NCI-H2107 (cell line): Measurements from ENCODE around the gene HSPA1B.
"Not testable (repeated sequence)": the region's sequence is repeated elsewhere in the genome, so short reads cannot be mapped to it uniquely, and the experiment has no call there.

ENCODE experiments used
- DNase-seq: peaks from one replicate; lab custom pipeline; 2025; lab: John Stamatoyannopoulos, UW

The HSPA1B gene

GRCh38 chr6:31829633-31830283 is 2.2 kb downstream of the HSPA1B start:
- DNase-seq: no peak

GRCh38 chr6:31830886-31831335 is 3.4 kb downstream of the HSPA1B start:
- no peak for DNase-seq

- no peak for DNase-seq
Observed at GRCh38 chr6:31831350-31832215, 4.0 kb downstream of the HSPA1B start.

GRCh38 chr6:31834367-31835250 is 7.1 kb downstream of the HSPA1B start:
- DNase-seq: peak; percentile 49

- no peak for DNase-seq
Observed at GRCh38 chr6:31836047-31836473, 8.5 kb downstream of the HSPA1B start.

DNA sequence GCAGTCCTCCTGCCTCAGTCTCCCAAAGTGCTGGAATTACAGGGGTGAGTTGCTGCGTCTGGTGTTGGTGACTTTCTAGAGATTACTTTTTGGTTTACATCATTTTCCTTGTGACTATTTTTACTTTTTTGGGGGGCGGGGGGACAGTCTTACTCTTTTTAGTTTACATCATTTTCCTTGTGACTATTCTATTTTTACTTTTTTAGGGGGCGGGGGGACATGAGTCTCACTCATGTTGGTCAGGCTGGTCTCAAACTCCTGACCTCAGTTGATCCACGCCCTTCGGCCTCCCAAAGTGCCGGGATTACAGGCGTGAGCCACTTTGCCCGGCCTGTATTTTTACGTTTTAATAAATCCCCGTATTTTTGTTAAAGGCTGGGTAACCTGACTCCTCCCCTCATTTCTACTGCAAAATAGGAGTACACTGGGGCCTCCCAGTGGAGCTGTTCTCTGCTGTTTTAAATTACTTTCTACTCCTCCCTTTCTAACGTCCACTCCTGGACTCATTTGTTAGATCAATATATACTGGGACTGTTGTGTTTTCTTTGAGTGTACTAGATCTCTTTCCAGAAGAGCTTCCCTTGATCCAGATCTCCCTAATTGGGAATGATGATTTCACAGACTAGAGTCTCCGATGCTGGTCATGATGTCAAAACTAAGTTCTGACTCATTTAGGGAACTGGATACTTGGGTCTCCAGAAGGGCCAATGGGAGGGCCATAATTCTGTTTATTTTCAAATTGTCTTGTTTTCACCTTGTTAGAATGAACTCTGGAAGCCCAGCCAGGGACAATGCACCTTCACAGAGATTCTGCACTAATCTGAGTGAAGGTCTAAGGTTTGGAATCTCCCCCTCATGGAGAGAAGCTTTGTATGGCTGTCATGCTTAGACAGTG is 9.2 kb downstream of the HSPA1B start:
- no peak for DNase-seq

DNA sequence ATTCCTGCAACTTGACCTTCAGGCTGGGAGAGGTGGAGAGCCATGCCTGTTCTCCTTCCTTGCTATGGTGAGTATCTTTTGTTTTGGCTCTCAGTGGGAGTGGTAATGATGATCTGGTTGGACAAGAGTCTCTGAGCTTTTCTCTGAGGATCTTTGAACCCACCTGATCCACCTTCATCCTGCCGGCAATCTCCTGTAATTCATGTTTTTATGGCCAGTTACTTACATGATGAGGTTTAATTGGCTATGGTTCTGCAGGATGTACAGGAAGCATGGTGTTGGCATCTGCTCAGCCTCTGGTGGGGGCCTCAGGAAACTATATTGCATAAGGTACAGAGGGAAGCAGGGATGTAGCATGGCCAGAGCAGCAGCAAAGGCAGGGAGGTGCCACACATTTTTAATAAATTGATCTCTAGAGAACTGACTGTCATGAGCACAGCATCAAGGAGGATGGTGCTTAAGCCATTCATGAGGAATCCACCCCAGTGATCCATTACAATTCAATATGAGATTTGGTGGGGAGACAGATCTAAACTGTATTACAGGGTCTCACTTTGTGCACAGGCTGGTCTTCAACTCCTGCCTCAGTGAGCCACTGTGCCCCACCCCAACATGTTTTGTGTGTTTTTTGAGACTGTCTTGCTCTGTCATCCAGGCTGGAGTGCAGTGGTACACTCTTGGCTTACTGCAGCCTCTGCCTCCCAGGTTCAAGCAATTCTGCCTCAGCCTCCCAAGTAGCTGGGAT is 10.0 kb downstream of the HSPA1B start:
- no peak for DNase-seq

- not testable (repeated sequence) for DNase-seq
Observed at GRCh38 chr6:31838114-31838553, 10.6 kb downstream of the HSPA1B start.

DNA sequence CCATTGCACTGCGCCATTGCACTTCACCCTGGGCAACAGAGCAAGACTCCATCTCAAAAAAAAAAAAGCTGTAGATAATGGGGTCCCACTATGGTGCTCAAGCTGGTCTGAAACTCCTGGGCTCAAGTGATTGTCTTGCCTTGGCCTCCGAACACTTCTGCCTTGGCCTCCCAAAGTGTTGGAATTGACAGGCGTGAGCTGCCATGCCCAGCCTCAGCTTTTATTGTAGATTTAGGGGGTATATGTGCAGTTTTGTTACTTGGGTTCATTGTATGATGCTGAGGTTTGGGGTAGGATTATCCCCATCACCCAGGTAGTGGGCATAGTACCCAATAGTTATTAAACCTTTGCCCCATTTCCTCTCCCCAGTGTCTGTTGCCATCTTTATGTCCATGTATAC is 11.4 kb downstream of the HSPA1B start:
- no peak for DNase-seq

GRCh38 chr6:31839779-31840126 is 12.2 kb downstream of the HSPA1B start:
- not testable (repeated sequence) for DNase-seq

- DNase-seq: no peak
Observed at GRCh38 chr6:31842053-31842452, 14.5 kb downstream of the HSPA1B start.

DNA sequence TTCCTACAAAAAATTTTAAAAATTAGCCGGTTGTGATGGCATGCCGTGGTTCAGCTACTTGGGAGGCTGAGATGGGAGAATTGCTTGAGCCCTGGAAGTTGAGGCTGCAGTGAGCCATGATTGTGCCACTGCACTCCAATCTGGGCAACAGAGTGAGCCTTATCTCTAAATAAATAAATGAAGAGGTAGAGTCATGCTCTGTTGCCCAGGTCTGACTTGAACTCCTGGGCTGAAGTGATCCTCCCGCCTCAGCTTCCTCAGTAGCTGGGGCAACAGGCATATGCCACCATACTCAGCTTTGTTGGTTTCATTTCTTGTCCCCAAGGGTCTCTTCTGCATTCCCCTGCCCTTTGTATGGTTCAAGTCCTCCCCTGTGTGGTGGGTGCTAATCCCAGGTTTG is 17.0 kb downstream of the HSPA1B start:
- no peak for DNase-seq

GRCh38 chr6:31847276-31847978 is 19.9 kb downstream of the HSPA1B start:
- DNase-seq: no peak

DNA sequence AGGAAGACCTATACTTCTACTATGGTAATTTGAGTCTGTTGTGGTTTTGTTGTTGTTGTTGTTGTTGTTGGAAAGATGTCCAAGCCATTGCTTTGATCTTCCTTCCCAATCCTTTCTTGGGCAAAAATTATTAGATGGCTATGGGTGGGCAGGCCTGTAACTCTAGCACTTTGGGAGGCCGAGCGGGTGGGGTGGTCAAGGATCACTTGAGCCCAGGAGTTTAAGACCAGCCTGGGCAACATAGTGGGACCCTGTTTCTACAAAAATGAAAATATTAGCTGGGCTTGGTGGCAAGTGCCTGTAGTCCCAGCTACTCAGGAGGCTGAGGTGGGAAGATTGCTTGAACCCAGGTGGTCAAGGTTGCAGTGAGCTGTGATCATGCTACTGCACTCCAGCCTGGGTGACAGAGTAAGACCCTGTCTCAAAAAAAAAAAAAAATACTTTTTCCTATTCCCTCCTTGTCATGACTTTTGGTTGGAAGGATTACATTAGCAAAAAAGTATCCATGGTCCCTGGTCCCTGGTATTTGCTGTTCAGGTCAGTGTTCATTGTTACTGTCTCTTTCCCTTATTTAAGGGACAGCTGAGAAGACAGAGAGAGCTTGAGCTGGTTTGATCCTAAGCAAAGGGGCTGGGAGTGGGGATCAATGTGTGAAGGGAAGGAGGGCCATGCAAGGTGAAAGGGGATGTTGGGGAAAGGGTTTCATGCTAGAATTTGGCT is 23.4 kb downstream of the HSPA1B start:
- no peak for DNase-seq

DNA sequence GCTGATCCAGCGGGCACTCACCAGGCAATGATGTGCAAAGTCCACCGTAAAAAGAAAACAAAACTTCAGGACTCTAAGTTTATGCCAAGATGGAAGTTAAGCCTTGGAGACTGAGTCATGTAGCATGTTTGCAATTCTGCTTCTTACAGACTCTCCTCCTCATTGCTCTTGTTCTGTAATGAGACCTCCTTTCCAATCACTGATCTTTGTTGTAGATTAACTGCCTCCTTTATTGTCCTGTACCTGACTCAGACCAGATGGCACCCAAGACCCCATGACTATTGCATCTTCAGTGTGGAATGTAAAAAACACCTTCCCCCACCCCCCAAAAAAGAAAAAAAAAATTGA is 23.9 kb downstream of the HSPA1B start:
- DNase-seq: no peak

DNA sequence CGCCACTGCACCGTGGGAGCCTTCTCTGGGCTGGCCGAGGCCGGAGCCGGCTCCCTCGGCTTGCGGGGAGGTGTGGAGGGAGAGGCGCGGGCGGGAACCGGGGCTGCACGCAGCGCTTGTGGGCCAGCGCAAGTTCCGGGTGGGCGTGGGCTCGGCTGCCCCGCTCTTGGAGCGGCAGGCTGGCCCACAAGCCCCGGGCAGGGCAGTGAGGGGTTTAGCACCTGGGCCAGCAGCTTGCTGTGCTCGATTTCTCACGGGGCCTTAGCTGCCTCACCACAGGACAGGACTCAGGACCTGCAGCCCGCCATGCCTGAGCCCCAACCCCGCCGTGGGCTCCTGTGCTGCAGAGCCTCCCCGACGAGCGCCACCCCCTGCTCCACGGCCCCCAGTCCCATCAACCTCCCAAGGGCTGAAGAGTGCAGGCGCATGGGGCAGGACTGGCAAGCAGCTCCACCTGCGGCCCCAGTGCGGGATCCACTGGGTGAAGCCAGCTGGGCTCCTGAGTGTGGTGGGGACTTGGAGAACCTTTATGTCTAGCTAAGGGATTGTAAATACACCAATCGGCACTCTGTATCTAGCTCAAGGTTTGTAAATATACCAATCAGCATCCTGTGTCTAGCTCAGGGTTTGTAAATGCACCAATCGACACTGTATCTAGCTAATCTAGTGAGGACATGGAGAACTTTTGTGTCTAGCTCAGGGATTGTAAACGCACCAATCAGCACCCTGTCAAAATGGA is 24.6 kb downstream of the HSPA1B start:
- DNase-seq: not testable (repeated sequence)

GRCh38 chr6:31857774-31858173 is 30.2 kb downstream of the HSPA1B start:
- DNase-seq: not testable (repeated sequence)

GRCh38 chr6:31858707-31859106 is 31.2 kb downstream of the HSPA1B start:
- DNase-seq: no peak

GRCh38 chr6:31859923-31860322 is 32.4 kb downstream of the HSPA1B start:
- no peak for DNase-seq
